Amniotic stem cell (primary cell): Measurements from ENCODE around the gene FAM237B.

Experiments
- DNase-seq: peaks from one replicate; lab custom pipeline; 2025; lab: John Stamatoyannopoulos, UW

The FAM237B gene

DNA sequence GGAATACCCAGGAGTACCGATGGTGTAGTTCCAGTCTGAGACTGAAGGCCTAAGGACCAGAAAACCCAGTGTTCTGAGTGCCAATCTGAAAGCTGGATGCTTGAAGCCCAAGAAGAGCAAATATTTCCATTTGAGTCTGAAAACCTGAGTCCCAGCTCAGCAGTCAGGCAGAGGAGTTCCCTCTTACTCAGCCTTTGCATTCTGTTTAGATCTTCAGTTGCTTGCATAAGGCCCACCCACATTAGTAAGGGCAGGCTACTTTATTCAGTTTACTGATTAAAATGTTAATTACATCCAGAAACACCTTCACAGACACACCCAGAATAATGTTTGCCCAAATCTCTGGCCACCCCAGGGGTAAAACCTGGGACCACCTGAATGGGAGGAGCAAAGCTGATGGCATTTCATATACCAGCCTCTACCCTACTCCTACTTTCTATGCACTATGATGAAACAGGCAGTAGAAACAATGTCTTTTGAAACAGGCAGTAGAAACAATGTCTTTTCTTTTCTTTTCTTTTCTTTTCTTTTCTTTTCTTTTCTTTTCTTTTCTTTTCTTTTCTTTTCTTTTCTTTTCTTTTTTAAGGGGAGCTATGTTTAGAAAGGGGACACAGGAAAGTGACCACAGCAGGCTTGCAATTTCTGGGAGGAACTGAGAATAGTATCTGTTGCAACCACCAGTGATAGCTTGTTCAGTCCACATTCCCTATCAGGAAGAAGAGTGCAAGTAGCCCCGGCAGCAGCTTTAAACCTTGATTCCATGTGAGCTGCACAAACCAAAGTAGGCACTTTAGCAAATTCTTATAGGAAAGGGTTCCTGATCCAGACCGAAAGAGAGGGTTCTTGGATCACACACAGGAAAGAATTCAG, 30.6 kb downstream of the FAM237B start:
- DNase-seq = no peak

DNA sequence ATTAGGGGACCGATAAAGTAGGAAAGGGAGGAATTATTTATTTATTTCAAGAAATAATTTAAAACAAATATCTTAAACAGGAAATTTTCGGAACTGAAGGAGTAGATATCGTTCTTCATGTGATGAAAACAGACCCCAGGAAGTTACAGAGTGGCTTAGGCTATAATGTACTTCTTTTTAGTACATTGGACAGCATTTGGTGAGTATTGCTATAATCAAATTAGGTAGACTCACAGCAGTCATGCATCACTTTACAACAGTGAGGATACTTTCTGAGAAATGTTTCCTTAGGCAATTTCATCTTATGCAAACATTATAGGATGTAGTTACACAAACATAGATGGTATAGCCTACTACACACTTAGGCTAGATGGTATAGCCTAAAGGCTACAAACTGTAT, 33.0 kb downstream of the FAM237B start:
- DNase-seq = no peak

DNA sequence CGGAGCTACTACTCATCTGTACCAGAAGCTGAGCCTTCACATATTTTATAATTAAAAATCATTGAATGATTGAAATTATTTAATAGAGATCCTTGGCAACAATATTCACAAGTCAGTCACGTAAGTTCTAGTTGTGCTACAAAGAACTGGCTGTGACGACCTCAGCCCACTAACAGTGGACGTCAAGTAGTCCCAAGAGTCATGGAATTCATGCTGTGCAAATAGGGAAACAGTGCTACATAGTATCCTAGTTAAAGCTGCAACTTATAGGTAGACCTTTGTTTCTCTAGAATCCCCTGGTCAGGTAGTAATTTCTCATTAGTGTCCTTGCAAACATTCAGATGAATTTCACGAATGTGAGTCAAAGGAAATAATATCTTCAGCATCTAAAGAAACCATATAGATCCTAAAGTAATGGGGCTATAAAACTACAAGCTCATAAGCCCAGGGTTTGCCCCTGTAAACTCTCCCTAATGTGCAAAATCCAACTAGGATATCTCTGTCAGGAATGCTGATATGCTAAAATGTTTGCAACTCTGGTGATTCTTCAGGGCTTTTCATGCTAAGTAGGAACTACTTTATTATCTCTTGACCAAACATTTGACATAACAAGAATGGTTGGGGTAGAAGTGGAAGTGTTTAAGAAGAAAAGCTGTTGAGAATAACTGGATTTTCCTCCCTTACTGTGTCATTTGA, 44.9 kb downstream of the FAM237B start:
- DNase-seq = no peak

DNA sequence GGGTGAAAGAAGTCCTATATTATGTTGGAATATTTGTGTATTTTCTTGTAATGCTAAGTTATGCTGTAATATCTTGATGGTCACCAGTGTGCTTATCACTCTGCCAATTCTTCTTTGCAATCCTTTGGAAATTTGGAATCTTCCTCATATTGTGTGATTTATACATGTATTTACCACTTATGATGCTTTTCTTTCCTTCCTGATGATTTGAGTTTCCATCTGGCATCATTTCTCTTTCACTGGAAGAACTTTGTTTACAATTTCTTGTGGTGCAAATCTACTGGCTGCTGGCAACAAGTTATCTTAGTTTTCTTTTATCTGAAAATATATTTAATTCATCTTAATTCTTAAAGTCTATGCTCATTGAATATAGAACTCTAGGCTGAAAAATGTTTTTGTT, 46.9 kb downstream of the FAM237B start:
- no peak for DNase-seq

DNA sequence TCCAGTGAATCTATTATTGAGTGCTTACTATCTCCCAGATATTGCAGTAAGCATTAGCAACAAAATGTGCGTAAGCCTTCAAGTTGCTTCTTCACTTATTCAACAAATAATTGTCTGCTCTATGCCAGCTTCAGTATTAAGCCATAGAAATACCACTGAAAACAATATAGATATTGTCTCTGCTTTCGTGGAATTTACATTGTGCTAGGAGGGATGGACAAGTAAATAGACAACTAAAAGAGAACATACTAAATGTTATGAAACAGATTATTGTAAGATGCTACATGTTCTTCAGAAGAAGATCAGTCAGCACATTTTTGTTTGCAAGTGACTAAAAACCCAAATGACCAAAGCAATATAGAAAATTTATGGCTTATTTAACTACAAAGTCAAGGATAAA, 48.9 kb downstream of the FAM237B start:
- no peak for DNase-seq

DNA sequence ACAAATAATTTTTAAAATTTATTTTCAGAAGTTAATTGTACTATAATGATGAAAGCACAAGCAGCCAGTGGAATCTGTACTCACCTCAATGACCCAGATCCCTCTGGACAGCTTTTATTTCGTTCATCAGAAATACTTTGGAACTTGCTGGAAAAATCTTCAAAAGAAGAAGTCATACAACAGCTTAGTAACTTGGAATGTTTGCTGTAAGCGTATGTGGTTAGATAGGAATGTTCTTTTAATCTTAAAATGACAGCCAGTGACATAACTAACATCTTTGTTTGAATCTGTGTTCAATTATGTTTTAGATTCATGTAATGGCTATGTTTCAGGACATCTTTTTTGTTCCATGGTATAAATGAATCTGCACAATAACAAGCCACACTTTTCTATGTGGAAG, 49.4 kb downstream of the FAM237B start:
- no peak for DNase-seq

DNA sequence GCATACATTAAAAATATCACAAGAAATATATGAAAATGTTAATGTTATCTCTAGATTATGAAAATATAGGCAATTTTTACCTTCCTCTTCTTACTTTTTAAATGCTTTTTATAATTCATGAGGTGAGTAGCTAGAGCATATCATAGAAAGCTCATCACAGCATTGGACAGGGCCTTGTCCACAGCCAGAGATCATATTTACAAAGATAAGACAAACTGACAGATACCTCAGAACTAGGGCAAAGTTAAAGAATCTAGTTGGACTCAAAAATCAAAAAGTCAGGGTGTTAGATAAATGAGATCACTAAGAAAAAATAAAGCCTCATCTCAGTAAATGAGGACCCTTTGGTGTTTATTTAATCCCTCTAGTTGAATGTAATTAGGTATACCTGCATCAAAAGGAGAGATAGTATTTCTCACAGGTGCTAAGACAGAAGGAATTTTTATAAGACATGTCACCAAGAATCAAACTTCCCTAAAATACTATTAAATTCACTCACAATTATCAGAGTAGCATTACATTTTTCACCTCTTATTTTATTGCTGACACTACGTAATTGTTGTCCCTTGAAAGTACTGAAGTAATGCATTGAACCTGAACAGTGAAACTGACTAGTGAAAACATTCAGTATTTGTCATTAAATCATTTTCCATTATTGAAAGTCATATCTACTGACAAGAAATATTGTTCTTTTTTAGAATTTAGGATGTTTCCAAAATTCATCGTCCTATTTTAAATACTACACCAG, 50.5 kb downstream of the FAM237B start:
- DNase-seq = no peak

DNA sequence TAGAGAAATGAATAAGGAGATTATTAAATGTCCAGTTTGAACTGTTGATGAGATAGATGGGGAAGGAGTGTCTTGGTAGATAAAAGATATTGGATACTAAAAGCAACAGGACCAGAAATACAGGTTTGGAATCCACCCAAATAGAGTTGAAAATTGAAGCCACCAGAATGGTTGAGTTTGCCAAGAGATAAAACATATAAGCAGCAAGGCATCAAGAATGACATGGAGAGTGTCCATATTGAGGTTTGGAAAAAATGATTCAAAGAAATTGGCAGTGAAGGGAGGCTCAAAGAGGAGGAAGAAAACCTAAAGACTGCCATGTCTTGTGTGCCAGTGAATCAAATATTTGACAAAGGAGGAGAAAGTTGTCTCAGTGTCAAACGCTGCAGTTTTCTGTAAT, 51.9 kb downstream of the FAM237B start:
- no peak for DNase-seq

GRCh38 chr7:90267263-90267858, 53.7 kb downstream of the FAM237B start:
- DNase-seq = no peak

DNA sequence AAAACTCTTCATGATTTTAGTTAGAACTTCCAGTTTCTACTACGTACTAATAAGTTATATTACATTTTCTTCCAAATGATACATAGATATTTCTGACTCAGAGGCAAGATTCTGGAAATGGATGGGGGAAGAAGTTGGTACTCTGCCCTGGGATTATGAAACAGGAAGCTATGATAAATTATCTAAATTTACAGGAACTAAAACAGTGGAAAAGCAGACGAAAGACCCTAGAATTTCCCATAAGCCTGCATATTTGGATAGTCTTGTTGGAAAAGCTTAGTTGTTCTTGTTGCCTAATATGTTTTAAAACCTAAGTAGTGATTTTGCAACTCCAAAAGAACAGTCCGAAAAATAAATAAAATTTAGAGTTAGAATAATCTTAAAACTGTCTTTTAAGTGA, 54.3 kb downstream of the FAM237B start:
- no peak for DNase-seq
